Measurements from ENCODE around the gene IKZF3.

The IKZF3 gene

GRCh38 chr17:39808409-39808997 lies 55.6 kb downstream of the IKZF3 start:
- H3K36me3 ChIP-seq (ENCODE audit: control insufficient read depth, insufficient read depth, low read length): no peaks in the 10 kb centered on the region
- H3K4me3 ChIP-seq (ENCODE audit: low read length): no peak overlapping the region
- no peak overlapping the region for H3K27ac ChIP-seq (ENCODE audit: low read depth, low read length)
- no peaks in the 10 kb centered on the region for H3K4me1 ChIP-seq (ENCODE audit: control insufficient read depth, insufficient read depth, low read length)
- H3K27me3 ChIP-seq (ENCODE audit: control insufficient read depth, insufficient read depth, low read length): no peaks in the 10 kb centered on the region
- H3K9ac ChIP-seq (ENCODE audit: low read length): no peak overlapping the region

GRCh38 chr17:39804839-39805238 lies 59.3 kb downstream of the IKZF3 start:
- H3K27ac ChIP-seq (ENCODE audit: low read depth, low read length): no peak overlapping the region
- no peaks in the 10 kb centered on the region for H3K36me3 ChIP-seq (ENCODE audit: control insufficient read depth, insufficient read depth, low read length)
- H3K9ac ChIP-seq (ENCODE audit: low read length): no peak overlapping the region
- no peaks in the 10 kb centered on the region for H3K27me3 ChIP-seq (ENCODE audit: control insufficient read depth, insufficient read depth, low read length)
- H3K4me1 ChIP-seq (ENCODE audit: control insufficient read depth, insufficient read depth, low read length): no peaks in the 10 kb centered on the region
- H3K4me3 ChIP-seq (ENCODE audit: low read length): no peak overlapping the region

- Histone ChIP-seq H3K4me3 (ENCODE audit: low read length) (no peak overlapping the region), H3K27me3 (ENCODE audit: control insufficient read depth, insufficient read depth, low read length) (no peaks in the 10 kb centered on the region), H3K9ac (ENCODE audit: low read length) (no peak overlapping the region), H3K36me3 (ENCODE audit: control insufficient read depth, insufficient read depth, low read length) (no peaks in the 10 kb centered on the region), H3K4me1 (ENCODE audit: control insufficient read depth, insufficient read depth, low read length) (no peaks in the 10 kb centered on the region), H3K27ac (ENCODE audit: low read depth, low read length) (no peak overlapping the region)
Observed at GRCh38 chr17:39801055-39801454, 63.1 kb downstream of the IKZF3 start.

- Histone ChIP-seq H3K4me3 (ENCODE audit: low read length) (no peak overlapping the region), H3K36me3 (ENCODE audit: control insufficient read depth, insufficient read depth, low read length) (no peaks in the 10 kb centered on the region), H3K4me1 (ENCODE audit: control insufficient read depth, insufficient read depth, low read length) (no peaks in the 10 kb centered on the region), H3K9ac (ENCODE audit: low read length) (no peak overlapping the region), H3K27me3 (ENCODE audit: control insufficient read depth, insufficient read depth, low read length) (no peaks in the 10 kb centered on the region), H3K27ac (ENCODE audit: low read depth, low read length) (no peak overlapping the region)
Observed at GRCh38 chr17:39800540-39800939, 63.6 kb downstream of the IKZF3 start.

GRCh38 chr17:39799395-39799794 lies 64.7 kb downstream of the IKZF3 start:
- Histone ChIP-seq H3K27me3 (ENCODE audit: control insufficient read depth, insufficient read depth, low read length) (no peaks in the 10 kb centered on the region), H3K4me3 (ENCODE audit: low read length) (no peak overlapping the region), H3K9ac (ENCODE audit: low read length) (no peak overlapping the region), H3K27ac (ENCODE audit: low read depth, low read length) (no peak overlapping the region), H3K36me3 (ENCODE audit: control insufficient read depth, insufficient read depth, low read length) (no peaks in the 10 kb centered on the region), H3K4me1 (ENCODE audit: control insufficient read depth, insufficient read depth, low read length) (no peaks in the 10 kb centered on the region)

GRCh38 chr17:39794249-39794970 lies 69.7 kb downstream of the IKZF3 start:
- H3K27ac ChIP-seq (ENCODE audit: low read depth, low read length): no peak overlapping the region
- no peak overlapping the region for H3K9ac ChIP-seq (ENCODE audit: low read length)
- H3K36me3 ChIP-seq (ENCODE audit: control insufficient read depth, insufficient read depth, low read length): no peaks in the 10 kb centered on the region
- H3K4me1 ChIP-seq (ENCODE audit: control insufficient read depth, insufficient read depth, low read length): no peaks in the 10 kb centered on the region
- no peak overlapping the region for H3K4me3 ChIP-seq (ENCODE audit: low read length)
- H3K27me3 ChIP-seq (ENCODE audit: control insufficient read depth, insufficient read depth, low read length): no peaks in the 10 kb centered on the region

GRCh38 chr17:39793301-39793872 lies 70.7 kb downstream of the IKZF3 start:
- H3K36me3 ChIP-seq (ENCODE audit: control insufficient read depth, insufficient read depth, low read length): no peaks in the 10 kb centered on the region
- H3K4me1 ChIP-seq (ENCODE audit: control insufficient read depth, insufficient read depth, low read length): no peaks in the 10 kb centered on the region
- no peak overlapping the region for H3K9ac ChIP-seq (ENCODE audit: low read length)
- no peak overlapping the region for H3K27ac ChIP-seq (ENCODE audit: low read depth, low read length)
- H3K4me3 ChIP-seq (ENCODE audit: low read length): no peak overlapping the region
- H3K27me3 ChIP-seq (ENCODE audit: control insufficient read depth, insufficient read depth, low read length): no peaks in the 10 kb centered on the region

- Histone ChIP-seq H3K4me3 (ENCODE audit: low read length) (no peak overlapping the region), H3K4me1 (ENCODE audit: control insufficient read depth, insufficient read depth, low read length) (no peaks in the 10 kb centered on the region), H3K27ac (ENCODE audit: low read depth, low read length) (no peak overlapping the region), H3K9ac (ENCODE audit: low read length) (no peak overlapping the region), H3K36me3 (ENCODE audit: control insufficient read depth, insufficient read depth, low read length) (no peaks in the 10 kb centered on the region), H3K27me3 (ENCODE audit: control insufficient read depth, insufficient read depth, low read length) (no peaks in the 10 kb centered on the region)
Observed at GRCh38 chr17:39792526-39793221, 71.4 kb downstream of the IKZF3 start.

- Histone ChIP-seq H3K36me3 (ENCODE audit: control insufficient read depth, insufficient read depth, low read length) (no peaks in the 10 kb centered on the region), H3K27me3 (ENCODE audit: control insufficient read depth, insufficient read depth, low read length) (no peaks in the 10 kb centered on the region), H3K27ac (ENCODE audit: low read depth, low read length) (no peak overlapping the region), H3K9ac (ENCODE audit: low read length) (no peak overlapping the region), H3K4me1 (ENCODE audit: control insufficient read depth, insufficient read depth, low read length) (no peaks in the 10 kb centered on the region), H3K4me3 (ENCODE audit: low read length) (no peak overlapping the region)
Observed at GRCh38 chr17:39791111-39791992, 72.8 kb downstream of the IKZF3 start.

- no peak overlapping the region for H3K27ac ChIP-seq (ENCODE audit: low read depth, low read length)
- no peaks in the 10 kb centered on the region for H3K4me1 ChIP-seq (ENCODE audit: control insufficient read depth, insufficient read depth, low read length)
- H3K27me3 ChIP-seq (ENCODE audit: control insufficient read depth, insufficient read depth, low read length): no peaks in the 10 kb centered on the region
- no peak overlapping the region for H3K9ac ChIP-seq (ENCODE audit: low read length)
- no peaks in the 10 kb centered on the region for H3K36me3 ChIP-seq (ENCODE audit: control insufficient read depth, insufficient read depth, low read length)
- no peak overlapping the region for H3K4me3 ChIP-seq (ENCODE audit: low read length)
Observed at GRCh38 chr17:39787743-39788484, 76.2 kb downstream of the IKZF3 start.

GRCh38 chr17:39787041-39787440 lies 77.1 kb downstream of the IKZF3 start:
- H3K9ac ChIP-seq (ENCODE audit: low read length): no peak overlapping the region
- no peaks in the 10 kb centered on the region for H3K36me3 ChIP-seq (ENCODE audit: control insufficient read depth, insufficient read depth, low read length)
- H3K27ac ChIP-seq (ENCODE audit: low read depth, low read length): no peak overlapping the region
- no peaks in the 10 kb centered on the region for H3K27me3 ChIP-seq (ENCODE audit: control insufficient read depth, insufficient read depth, low read length)
- no peak overlapping the region for H3K4me3 ChIP-seq (ENCODE audit: low read length)
- H3K4me1 ChIP-seq (ENCODE audit: control insufficient read depth, insufficient read depth, low read length): no peaks in the 10 kb centered on the region
